ENCODE measurements around the gene YAP1.

YAP1 gene

GRCh38 chr11:102272047-102272824 lies 162.0 kb downstream of the YAP1 start:
- no peak for DNase-seq (ENCODE audit: low read depth in 2 of 2, low spot score in 1 of 2)

- DNase-seq (ENCODE audit: low read depth in 2 of 2, low spot score in 1 of 2), result no peak
These were observed 164.4 kb downstream of the YAP1 start for GRCh38 chr11:102274628-102275027.

GRCh38 chr11:102276362-102276761 lies 166.1 kb downstream of the YAP1 start:
- no peak for DNase-seq (ENCODE audit: low read depth in 2 of 2, low spot score in 1 of 2)

GRCh38 chr11:102276783-102277182 lies 166.5 kb downstream of the YAP1 start:
- no peak for DNase-seq (ENCODE audit: low read depth in 2 of 2, low spot score in 1 of 2)

- DNase-seq (ENCODE audit: low read depth in 2 of 2, low spot score in 1 of 2), result no peak
These were observed 169.5 kb downstream of the YAP1 start for GRCh38 chr11:102279641-102280170.

- no peak for DNase-seq (ENCODE audit: low read depth in 2 of 2, low spot score in 1 of 2)
These were observed 170.1 kb downstream of the YAP1 start for GRCh38 chr11:102280245-102280833.

Measured in stimulated activated CD8-positive, alpha-beta memory T cell treated with anti-CD3 and anti-CD28 coated beads, Interleukin-4, amount 100 ng/mL, for 4 hours (primary cell).